COLO829 (cell line): ENCODE results near the gene CARD19.

Experiments used
- DNase-seq: peaks from one replicate; pipeline ENCODE4 v3.0.0; 2012; ENCODE audit warnings: low spot score

Gene CARD19

GRCh38 chr9:93096131-93096802 is at the start of gene CARD19:
Gene CARD19, plus strand, starts transcription at chr9:93096217. Its CDS starts 129 bp downstream, at chr9:93096346.
- peak; percentile 24 for DNase-seq

DNA sequence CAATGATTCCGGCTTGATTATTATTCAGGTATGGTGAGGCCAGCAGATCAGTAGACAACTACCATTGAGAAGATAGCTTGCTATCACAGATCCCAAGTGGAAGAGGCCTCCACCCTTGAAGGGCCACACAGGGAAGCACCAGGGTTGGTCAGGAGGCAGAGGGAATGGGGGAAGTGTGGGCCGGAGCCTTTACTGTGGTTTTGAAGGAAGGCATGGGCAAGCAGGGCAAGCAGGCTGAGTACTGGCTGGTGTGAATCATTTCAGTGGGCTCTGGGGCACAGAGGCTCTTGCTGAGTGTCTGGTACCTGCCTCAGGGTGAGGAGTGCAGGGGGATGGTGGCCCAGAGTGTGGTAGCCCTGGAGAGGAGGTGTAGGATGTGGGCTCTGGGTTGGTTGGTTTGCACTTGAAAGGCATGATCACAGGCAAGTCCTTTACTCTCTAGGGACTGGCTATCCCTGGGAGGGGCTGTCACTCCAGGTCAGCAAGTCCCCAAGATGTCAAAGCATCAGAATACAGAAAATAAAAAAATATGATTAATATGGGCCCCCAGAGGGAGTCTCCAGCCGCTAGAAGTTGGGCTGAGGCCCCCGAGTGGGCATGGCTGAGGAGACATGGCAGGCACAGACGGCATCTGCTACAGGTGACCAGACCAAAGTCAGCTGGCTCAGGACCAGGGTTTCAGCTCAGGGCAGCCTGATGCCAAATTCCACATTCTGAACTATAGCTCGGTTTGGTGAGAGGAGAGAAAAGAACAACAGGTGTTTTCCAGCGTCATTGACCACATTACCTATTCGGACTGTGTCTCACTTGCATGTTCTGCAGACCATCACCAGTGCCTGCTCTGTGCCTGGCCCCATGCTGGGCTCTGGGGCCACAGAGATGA is 47.2 kb upstream of the CARD19 start:
- DNase-seq, result no peak

DNA sequence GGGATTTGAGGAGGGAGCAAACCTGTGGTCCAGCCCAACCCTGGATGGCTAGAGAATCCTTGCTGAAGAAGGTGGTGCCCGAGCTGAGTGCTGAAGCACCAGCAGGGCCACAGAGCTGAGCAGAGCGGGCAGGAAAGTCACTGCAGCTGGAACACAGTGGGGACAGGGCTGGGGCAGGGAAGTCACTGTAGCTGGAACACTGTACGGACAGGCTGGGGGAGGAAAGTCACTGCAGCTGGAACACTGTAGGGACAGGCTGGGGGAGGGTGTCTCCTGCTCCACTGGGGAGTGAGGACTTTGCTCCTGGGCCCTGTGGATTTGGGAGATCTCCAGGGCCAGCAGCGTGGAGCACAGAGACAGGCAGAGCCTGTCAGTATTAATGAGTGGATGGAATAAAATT is 46.5 kb upstream of the CARD19 start:
- no peak for DNase-seq

DNA sequence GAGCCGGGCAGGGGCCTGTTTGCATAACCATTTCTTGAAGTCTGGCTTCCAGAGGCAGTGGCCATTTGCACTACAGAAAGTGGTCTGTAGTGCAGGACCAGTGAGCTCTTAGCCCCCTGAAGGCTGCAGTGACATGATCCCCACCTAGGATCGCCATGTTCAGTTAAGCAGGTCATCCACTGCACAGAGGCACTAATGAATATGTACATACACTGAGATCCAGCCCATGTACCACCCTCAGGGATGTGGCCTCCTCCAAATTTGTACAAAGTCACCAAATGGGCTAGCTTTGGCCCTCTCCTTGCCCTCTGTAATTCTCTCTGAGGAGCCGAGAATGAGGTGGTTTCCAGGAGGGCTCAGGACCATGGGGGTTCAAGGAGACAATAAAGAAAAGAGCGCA is 45.8 kb upstream of the CARD19 start:
- no peak for DNase-seq

DNA sequence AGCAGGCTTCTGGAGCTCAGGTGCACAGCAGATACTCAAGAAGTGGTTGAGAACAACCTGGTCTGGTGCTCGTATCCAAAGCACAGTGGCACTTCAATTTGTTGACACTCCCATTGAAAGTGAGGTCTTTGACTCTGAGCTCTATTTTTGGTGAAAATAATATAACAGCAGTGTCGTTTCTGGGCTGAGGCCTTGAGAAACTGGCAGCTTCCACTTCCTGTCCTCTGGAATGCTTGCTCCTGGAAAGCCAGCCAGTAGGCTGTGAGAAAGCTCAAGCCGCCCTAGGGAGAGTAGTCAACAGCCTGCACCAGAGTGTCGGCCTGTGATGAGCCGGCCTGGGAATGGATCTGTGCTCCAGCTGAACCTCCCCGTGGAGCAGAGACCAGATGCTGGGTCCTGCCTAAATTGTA is 44.3 kb upstream of the CARD19 start:
- no peak for DNase-seq

GRCh38 chr9:93052791-93053540 is 43.1 kb upstream of the CARD19 start:
- no peak for DNase-seq

- DNase-seq, result no peak
Measured at GRCh38 chr9:93053781-93054331, 42.2 kb upstream of the CARD19 start.

GRCh38 chr9:93054758-93055704 is 41.0 kb upstream of the CARD19 start:
- no peak for DNase-seq

DNA sequence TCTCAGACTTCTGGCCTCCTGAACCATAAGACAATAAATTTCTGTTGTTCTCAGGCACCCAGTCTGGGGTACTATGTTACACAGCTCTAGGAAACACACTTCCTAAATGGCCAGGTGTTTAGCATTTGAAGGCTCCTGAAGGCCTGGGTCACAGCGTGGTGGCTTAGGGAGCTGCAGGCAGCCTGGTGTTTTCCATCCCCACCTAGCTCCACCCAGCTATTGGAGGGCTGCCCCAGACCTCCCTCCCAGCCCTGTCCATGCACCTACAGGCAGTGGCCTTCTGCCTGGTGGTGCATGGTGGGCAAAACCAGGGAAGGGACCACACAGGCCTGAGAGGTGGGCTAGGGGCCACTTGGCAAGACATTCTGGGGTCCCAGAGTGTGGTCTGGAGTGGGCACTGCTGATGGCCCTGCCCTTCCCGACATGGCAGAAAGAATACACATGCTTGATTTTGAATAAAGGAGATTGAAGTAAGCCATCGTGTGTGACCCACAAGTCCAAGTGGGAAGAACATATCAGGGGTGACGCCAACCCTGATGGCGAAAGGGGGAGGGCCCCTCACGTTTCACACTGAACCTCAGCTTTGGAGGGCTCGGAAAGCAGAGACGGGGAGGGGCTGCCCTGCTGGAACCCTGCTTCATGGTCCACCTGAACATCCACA is 38.8 kb upstream of the CARD19 start:
- DNase-seq, result no peak

DNA sequence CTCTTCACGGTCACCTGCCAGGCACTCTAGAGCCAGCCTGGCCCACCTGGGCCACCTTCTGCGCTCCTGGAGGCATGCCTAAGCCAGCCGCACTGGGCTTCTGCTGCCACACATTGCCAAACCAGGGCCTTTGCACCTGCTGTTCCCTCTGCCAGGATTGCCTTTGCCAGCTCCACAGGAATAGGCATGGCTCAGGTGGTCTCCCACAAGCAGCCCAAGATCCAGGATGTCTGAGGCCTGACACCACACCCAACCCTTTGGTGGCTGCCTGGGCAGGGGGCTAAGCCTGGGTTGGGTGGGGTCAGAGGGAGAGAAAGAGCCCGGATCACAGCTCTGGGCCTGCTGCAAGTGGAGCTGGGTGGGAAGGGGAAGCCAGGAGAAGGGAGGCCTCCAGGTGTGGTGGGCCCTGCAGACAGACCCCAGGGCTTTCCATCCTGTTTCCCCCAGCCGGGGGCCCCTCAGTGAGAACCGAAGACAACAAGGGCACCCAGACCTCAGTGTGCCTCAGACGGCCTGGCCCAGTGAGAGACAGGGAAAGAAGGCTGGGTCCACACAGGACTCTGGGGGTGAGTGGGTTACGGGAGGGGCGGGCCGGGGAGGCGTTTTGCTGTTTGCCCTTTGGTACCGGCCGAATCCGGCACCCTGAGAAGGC is 38.2 kb upstream of the CARD19 start:
- no peak for DNase-seq

GRCh38 chr9:93058355-93059010 is 37.5 kb upstream of the CARD19 start, which contains the start of gene SUSD3:
Gene SUSD3, plus strand, starts transcription at chr9:93058701. Its CDS starts 42 bp downstream, at chr9:93058743.
- peak; percentile 37 for DNase-seq

DNA sequence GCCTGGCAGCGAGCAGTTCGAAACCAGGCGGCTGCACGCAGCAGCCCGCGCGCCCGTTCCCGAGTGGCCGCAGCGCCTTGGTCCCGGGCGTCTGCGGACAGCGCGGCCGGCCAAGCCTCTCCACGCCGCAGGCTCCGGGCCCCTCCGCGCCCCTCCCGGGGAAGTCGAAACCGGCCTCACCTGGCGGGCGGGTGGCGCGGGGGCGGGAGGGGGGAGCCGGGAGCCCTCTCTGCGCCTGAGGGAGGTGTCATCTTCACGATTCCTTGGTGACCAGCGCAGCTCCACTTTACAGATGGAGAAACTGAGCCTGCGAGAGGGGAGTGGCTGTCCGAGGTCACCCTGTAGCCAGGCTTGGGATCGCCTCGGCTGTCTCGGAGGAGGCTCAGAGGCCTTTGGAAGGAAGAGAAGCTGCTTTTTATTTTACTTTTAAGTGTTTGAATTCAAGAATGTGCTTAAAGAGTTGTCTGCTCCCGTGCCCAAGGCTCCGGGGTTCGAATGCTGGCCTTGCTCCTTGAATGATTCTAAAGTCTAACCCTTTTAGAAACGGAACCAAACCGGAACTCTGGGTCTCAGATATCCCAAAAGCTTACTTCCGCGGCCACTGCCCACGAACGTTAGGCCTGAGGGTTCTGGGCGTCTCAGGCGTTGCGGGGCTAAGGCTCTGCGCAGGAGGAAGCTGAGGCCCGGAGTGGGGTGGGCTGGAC is 36.9 kb upstream of the CARD19 start:
- DNase-seq, result no peak

DNA sequence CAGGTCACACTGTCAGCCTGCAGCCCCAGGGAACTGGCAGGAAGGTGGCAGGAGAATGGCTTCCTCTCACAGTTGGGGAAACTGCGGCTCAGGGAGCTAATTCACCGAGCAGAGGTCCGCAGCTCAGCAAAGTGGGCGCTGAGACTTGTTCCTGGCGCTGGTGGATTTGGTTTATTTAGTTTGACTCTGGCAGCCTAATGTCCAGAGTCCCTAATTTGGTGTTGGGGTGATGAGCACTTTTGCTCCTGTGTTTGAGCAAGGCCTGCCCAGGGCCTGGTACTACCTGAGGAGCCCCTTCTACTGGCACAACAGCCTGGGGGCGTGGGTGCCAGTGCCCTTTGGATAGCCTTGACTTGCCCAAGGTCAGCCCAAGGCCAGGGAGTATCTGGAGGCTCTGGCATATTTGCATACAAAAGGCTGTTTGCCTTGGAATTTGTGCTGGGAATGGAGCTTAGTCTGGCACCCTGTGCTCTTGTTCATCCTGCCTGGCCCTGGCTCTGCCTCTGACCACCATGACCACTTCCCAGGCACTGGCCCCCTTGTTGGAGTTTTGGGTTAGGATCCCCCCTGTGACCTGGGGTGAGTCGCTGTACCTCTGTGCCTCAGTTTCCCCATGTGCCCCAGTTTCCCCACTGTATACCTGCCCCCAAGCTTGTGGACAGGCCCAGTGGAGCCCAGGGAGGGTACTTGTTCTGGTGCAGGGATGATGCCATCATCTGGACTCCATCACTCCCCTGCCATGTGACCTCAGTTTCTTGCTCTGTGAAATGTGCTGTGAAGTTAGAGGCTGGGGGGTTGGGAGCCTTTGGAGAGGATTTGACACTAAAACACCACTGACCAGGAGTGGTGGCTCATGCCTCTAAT is 36.1 kb upstream of the CARD19 start:
- no peak for DNase-seq

- no peak for DNase-seq
Measured at GRCh38 chr9:93060746-93061259, 35.2 kb upstream of the CARD19 start.

GRCh38 chr9:93061260-93061751 is 34.7 kb upstream of the CARD19 start:
- DNase-seq, result no peak

- DNase-seq, result no peak
Measured at GRCh38 chr9:93061791-93062763, 33.9 kb upstream of the CARD19 start.
